ENCODE results near the gene FGF16. TPM values are rescaled to one million over a fixed set of nuclear protein-coding genes. Genes with fewer than 3 reads are reported as not detected.
A peak's percentile ranks its signal among the peaks of the same experiment; 100 is the strongest.
"Not testable (repeated sequence)": the region's sequence is repeated elsewhere in the genome, so short reads cannot be mapped to it uniquely, and the experiment has no call there.

The FGF16 gene
- polyA plus RNA-seq (ENCODE audit: insufficient read length in 10 of 10): 1 to 10 TPM; 2.3 to 5.2 (median 3.8) TPM
- long read RNA-seq, donor 1, partial matches to known transcripts: 0 of 2 reads
- long read RNA-seq, donor 1, other reads (novel, unspliced or antisense): 0 of 2 reads
- long read RNA-seq, donor 2, partial matches to known transcripts: 0 of 1 reads
- long read RNA-seq, donor 2, other reads (novel, unspliced or antisense): 0 of 1 reads
- long read RNA-seq, donor 3: 0 reads
- long read RNA-seq, donor 4, partial matches to known transcripts: 0 of 3 reads
- long read RNA-seq, donor 4, other reads (novel, unspliced or antisense): 0 of 3 reads
- long read RNA-seq, donor 5, partial matches to known transcripts: 0 of 4 reads
- long read RNA-seq, donor 5, other reads (novel, unspliced or antisense): 0 of 4 reads
- long read RNA-seq, donor 6, transcript FGF16-201 (3 exons, 1,650 nt): major isoform, 6 of 6 reads
- long read RNA-seq, donor 6, partial matches to known transcripts: 0 of 6 reads
- long read RNA-seq, donor 6, other reads (novel, unspliced or antisense): 0 of 6 reads
- long read RNA-seq, donor 7, transcript FGF16-201 (3 exons, 1,650 nt): major isoform, 5 of 5 reads
- long read RNA-seq, donor 7, partial matches to known transcripts: 0 of 5 reads
- long read RNA-seq, donor 7, other reads (novel, unspliced or antisense): 0 of 5 reads
- long read RNA-seq, donor 8, partial matches to known transcripts: 0 of 1 reads
- long read RNA-seq, donor 8, other reads (novel, unspliced or antisense): 0 of 1 reads
- long read RNA-seq, donor 9, partial matches to known transcripts: 0 of 2 reads
- long read RNA-seq, donor 9, other reads (novel, unspliced or antisense): 0 of 2 reads

DNA sequence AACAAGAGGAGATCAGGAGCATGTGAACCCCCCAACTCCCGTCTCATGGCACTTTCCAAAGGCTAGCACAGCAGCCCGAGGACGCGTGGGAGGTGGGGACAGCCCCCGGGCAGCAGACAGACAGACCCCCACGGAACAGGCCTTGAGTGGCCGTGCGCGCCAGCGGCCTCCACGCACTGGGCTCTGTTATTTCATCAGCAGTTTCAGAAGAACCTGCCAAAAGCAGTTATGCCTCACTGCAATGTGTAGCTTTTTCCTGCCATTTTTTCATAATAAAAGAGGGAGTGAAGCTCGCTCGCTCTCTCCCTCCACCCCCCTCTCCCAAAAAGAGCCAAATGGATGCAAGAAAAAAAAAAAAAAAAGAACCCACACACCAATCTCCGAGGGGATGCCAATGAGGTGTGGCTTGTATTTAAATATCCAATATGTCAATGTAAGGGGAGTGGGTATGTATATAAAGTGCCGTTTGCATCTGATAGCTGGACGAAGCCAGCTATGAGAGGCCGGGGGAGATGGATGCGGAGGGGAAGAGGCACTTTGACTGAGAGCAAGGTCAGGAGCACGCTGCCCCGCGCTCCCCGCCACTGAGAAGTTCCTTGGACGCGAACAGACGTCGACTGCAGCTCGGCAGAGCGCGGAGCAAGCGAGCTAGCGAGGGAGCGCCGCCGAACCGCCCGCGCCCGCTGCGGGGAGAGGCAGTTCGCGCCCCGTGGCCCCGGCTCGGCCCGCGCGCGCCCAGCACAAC is at the start of gene FGF16:
FGF16 (plus strand) TSS at position 482 of the 745 bp plus-strand sequence. CDS start 286 bp downstream, outside the sequence.
- peak in 1 of 3 donors; percentile 80 for DNase-seq

- no peak for DNase-seq
Observed at GRCh38 chrX:77398330-77398954, 48.7 kb upstream of the FGF16 start.

GRCh38 chrX:77404419-77404818 is 42.8 kb upstream of the FGF16 start:
- DNase-seq: peak in 2 of 3 donors; percentile 59 to 72

DNA sequence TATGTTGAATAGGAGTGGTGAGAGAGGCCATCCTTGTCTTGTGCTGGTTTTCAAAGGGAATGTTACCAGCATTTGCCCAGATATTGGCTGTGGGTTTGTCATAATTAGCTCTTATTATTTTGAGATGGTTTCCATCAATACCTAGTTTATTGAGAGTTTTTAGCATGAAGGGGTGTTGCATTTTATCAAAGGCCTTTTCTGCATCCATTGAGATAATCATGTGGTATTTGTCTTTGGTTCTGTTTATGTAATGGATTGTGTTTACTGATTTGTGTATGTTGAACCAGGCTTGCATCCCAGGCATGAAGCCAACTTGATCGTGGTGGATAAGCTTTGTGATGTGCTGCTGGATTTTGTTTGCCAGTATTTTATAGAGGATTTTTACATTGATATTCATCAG is 39.4 kb upstream of the FGF16 start:
- DNase-seq: not testable (repeated sequence)

- no peak for DNase-seq
Observed at GRCh38 chrX:77412631-77413030, 34.6 kb upstream of the FGF16 start.

DNA sequence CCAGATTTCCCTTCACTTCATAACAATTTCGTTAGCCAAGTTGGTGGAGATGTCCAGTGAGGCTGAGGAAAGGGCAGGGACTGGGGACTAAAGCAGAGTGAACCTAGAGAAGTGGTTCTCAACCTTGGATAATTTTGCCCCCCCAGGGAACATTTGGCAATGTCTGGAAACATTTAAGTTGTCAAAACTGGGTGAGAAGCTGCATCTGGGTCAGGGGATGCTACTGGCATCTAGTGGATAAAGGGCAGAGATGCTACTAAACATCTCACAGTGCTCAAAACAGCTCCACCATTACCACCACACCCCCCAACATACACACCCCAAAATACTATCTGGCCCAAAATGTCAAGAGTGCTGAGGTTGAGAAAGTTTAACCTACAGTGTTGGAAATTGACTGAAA is 32.0 kb upstream of the FGF16 start:
- no peak for DNase-seq

- DNase-seq: no peak
Observed at GRCh38 chrX:77415882-77416281, 31.3 kb upstream of the FGF16 start.

- no peak for DNase-seq
Observed at GRCh38 chrX:77422891-77423648, 24.1 kb upstream of the FGF16 start.

DNA sequence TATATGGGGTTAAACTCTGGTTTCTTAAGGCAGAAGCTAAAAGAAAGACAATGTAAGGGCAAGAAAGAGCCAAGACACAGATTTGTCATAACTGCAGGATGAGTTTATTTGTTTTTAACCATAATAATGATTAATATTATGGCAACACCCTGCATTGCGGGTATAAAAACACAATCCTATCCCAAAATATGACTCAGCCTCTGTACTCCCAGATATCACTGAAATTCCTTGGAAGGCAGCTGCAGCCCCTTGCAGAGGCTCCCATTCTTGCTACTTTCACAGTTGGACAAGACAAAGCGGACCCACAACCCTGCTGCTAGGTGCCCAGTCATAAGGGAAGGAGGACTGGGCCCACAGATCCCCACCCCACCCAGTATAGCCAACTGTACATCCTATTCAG is 20.4 kb upstream of the FGF16 start:
- DNase-seq: peak in 1 of 3 donors; percentile 18

- DNase-seq: peak in 1 of 3 donors; percentile 50
Observed at GRCh38 chrX:77427611-77428010, 19.6 kb upstream of the FGF16 start.

- peak in 1 of 3 donors; percentile 39 for DNase-seq
Observed at GRCh38 chrX:77428551-77428950, 18.6 kb upstream of the FGF16 start.

GRCh38 chrX:77431227-77431626 is 16.0 kb upstream of the FGF16 start:
- peak in 1 of 3 donors; percentile 69 for DNase-seq

DNA sequence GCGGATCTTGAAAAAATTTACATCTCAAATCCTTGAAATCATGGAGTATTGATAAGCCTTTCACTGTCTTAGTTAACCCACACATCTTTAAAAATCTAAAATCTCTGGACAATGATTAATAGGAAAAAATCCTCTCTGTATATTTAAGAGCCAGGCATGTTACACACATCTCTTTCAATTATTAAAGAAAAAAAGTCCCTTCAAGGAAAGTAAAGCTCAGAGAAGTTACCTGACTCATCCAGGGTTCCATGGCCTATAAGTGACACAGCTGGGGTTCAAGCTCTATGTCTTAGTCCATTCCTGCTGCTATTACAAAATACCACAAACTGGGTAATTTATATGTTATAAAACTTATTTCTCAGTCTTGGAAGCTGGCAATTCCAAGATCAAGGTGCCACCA is 14.2 kb upstream of the FGF16 start:
- no peak for DNase-seq

DNA sequence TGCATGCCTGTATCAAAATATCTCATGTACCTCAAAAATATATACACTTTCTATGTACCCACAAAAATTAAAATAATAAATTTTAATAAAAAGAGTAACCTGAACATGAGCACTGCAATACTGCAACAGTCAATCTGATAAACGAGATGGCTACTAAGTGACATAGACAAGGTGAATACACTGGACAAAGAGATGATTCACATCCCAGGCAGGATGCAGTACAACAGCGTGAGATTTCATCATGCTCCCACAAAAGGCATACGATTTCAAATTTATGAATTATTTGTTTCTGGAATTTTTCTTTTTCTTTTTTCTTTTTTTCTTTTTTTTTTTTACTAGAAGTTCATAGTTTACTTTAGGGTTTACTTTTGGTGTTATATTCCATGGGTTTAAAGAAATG is 12.2 kb upstream of the FGF16 start:
- no peak for DNase-seq

DNA sequence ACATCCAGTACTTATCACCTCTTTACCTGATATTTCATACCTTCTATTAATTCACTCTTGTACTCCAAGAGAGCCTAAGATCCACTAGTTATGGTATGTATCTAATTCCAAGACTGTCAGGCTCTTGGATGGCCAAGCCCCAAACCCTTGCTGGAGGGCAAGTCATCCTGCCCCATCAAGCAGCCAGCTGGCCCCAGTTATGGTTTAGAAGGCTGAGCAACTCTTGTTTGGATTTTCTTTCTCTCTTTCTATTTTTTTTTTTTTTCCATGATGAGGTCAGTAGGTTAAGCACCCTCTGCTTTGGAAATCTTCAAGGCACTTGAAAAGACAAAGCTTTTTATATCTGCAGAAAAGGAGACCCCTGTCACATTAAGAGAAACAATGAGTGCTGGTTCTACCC is 10.9 kb upstream of the FGF16 start:
- no peak for DNase-seq

DNA sequence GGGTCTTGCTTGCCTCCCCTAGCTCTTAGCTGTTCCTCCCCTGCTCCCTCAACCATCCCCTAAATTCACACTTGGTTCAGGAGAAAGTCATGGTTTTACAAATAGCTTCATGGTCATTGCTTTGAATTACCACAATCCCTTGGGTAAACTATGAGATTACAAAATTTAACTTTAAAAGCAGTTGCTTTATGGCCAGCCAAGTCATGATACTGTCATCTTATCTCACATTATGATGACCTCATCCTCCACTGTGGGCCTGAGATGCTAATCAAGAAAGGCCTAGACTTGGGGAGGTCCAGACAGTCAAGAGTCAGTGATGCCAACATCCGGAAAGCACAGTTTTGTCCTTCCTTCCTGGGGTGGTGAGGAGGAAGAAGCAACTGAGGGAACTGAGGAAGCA is 10.5 kb upstream of the FGF16 start:
- no peak for DNase-seq

DNA sequence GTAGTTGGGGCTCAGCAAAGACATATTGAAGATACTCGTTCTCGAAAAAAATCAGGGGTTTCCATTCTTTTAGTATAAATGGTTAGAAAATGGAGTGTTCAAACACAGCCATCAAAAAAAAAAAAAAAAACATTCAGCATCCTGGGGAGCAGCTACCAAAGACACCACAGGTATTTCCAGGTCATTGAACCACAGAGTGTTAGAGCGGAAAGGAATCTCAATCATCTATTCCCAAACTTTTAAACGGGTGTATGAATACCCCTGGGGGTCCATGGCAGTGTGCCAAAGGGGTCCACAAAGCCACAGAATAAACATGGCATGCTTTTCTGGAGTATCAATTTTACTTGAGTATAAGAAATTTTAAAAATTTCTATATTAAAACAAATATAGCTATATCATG is 6.9 kb upstream of the FGF16 start:
- DNase-seq: no peak

GRCh38 chrX:77441033-77441432 is 6.2 kb upstream of the FGF16 start:
- no peak for DNase-seq

DNA sequence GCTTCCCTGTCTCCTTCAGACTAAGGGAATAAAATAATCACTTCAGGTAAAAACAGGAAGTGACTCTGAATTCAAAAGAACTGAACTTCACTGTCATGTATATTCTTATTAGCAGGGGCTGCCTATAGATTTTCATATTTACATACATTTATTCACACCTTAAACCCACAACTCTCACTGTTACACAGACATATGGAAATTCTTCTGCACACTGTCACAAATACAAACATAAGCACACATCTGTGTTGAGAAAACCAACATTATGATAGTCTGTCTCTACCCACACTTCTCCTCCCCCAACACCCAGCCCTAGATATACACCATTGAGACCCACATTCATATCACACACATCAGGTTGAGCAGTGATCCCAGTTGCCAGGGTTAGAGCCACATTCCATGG is 5.7 kb upstream of the FGF16 start:
- no peak for DNase-seq

- DNase-seq: peak in 1 of 3 donors; percentile 61
Observed at GRCh38 chrX:77442728-77443127, 4.5 kb upstream of the FGF16 start.

DNA sequence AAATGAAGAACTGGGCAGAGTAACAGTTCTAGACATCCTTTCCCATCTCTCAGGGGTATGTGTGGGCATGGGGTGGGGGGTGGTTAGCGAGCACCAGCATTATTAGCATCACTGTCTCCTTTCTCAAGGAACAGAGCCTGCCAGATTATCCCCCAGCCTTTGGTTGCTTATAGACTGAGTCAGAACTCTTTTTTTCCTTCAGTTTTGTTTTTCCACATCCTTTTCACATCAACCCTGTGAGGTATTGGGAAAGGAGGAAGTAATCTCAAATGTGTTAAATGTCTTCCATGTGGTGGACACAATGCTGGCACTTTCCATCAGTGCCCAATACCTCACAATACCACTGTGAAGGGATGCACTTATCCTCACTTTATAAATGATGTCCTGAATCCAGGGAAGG is 3.1 kb upstream of the FGF16 start:
- DNase-seq: no peak

All from muscle of back (tissue), 13 donors.